Ectodermal cell (in vitro differentiated cells): ENCODE measurements around the gene PPP1R17.

ENCODE experiments used
- H3K27ac ChIP-seq: 2 replicates; pipeline ENCODE4 v1.7.0; 2013; ENCODE audit warnings: mild to moderate bottlenecking, low read depth, low read length; ENCODE audit not compliant: insufficient read depth, poor library complexity, severe bottlenecking
- H3K27me3 ChIP-seq: 2 replicates; pipeline ENCODE4 v1.7.0; 2013; ENCODE audit warnings: mild to moderate bottlenecking, low read length; ENCODE audit not compliant: insufficient read depth, control insufficient read depth, poor library complexity, severe bottlenecking
- H3K36me3 ChIP-seq: one replicate; pipeline ENCODE4 v1.7.0; 2013; ENCODE audit warnings: low read length; ENCODE audit not compliant: control insufficient read depth, insufficient read depth
- H3K4me1 ChIP-seq: one replicate; pipeline ENCODE4 v1.7.0; 2013; ENCODE audit warnings: low read length; ENCODE audit not compliant: control insufficient read depth, insufficient read depth
- H3K4me3 ChIP-seq: 2 replicates; pipeline ENCODE4 v1.7.0; 2013; ENCODE audit warnings: low read depth, low read length, control low read depth; ENCODE audit not compliant: insufficient read depth
- H3K9me3 ChIP-seq: 2 replicates; pipeline ENCODE4 v1.7.0; 2013; ENCODE audit warnings: mild to moderate bottlenecking, low read length, moderate library complexity; ENCODE audit not compliant: control insufficient read depth
- WGBS, 2 experiments: methylation state at CpG; one replicate each; pipeline ENCODE4 v1.1.7; 2013; ENCODE audit warnings: missing lambda C conversion rate in 2 of 2; 5-methylcytosine and 5-hydroxymethylcytosine counted together

Gene PPP1R17

DNA sequence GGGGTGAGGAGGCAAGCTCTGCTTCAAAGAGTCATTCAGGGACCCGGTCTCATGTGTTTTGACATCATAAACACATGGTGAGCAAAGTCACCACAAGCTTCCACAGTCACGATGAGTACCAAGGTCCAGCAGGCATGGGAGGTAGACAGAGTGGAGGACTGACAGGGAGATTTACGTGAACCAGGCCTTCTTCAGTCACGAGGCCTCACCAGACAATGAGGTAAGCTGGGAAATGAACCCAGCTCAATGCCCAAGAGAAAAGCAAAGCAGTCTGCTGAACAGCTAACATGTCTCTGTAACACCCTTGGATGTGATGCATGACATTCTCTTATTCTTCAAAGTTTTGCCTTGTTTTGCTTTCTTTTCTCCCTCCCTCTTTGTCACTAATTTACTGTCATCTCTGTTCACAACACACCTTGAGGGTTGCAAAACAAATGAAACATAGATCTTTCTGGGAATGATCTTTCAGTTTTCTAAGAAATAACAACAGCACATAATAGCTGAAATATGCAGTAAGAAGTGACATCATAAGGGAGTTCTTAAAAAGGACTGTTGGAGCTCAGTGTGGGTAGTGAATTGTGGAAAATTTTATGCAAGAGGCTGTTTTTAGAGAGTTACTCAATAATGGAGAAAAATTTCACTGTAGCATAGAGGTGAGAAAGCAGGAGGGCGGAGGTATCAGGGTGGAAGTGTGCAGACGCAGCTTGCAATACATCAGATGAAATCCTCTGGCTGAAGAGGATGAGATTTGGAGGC is 9.0 kb downstream of the PPP1R17 start:
- WGBS, 2 experiments: 93 to 94% methylated on average over 6 of the region's 6 CpGs
- Histone ChIP-seq H3K27ac (no peak overlapping the region), H3K27me3 (no peaks in the 10 kb centered on the region), H3K4me1 (peaks cover 1% of the 10 kb centered on the region), H3K9me3 (no peaks in the 10 kb centered on the region), H3K36me3 (no peaks in the 10 kb centered on the region), H3K4me3 (no peak overlapping the region)

DNA sequence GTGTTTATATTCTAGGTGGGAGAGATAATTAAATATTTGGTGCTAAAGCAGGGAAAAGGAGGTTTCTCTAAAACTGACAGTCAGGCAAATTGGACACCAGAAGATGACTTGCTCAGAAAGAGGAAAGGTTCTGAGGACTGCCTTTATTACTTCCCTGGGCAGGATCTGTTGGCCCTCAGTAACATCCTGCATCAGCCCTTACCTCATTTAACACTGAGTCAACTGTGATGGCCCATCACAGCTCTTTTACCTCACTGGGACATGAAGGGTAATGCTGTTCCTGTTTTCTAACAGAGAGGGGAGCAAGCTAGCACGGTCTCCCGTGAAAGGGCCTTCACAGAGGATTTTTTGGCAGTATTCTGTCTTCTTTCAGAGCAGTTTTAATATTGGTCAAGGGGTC is 12.0 kb downstream of the PPP1R17 start:
- H3K4me1 ChIP-seq: no peaks in the 10 kb centered on the region
- 79 to 86% methylated on average over 2 of the region's 2 CpGs for WGBS, 2 experiments
- no peaks in the 10 kb centered on the region for H3K36me3 ChIP-seq
- H3K9me3 ChIP-seq: no peaks in the 10 kb centered on the region
- H3K4me3 ChIP-seq: no peak overlapping the region
- H3K27ac ChIP-seq: no peak overlapping the region
- H3K27me3 ChIP-seq: no peaks in the 10 kb centered on the region

DNA sequence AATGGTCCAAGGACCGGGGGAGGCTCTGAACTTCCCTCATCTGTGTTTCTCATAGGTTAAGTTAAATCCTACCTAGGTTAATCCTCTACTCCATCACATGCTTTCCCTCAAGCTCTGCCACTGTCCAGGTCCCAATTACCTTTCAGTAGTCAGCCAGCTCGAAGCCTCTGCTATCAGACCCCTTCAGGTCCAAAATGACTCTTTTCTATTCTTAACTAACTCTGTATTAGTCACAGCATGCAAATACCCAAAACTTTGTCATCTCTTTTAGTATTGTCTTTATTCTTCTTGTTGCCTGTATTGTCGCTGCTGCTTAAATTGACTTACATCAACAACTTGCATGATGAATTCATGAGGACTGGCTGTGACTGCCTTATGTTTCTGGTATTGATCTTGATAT is 15.3 kb downstream of the PPP1R17 start:
- Histone ChIP-seq H3K4me1 (no peaks in the 10 kb centered on the region), H3K27me3 (no peaks in the 10 kb centered on the region), H3K4me3 (no peak overlapping the region), H3K27ac (no peak overlapping the region), H3K36me3 (no peaks in the 10 kb centered on the region), H3K9me3 (no peaks in the 10 kb centered on the region)
- 93 to 100% methylated on average over 3 of the region's 3 CpGs for WGBS, 2 experiments

DNA sequence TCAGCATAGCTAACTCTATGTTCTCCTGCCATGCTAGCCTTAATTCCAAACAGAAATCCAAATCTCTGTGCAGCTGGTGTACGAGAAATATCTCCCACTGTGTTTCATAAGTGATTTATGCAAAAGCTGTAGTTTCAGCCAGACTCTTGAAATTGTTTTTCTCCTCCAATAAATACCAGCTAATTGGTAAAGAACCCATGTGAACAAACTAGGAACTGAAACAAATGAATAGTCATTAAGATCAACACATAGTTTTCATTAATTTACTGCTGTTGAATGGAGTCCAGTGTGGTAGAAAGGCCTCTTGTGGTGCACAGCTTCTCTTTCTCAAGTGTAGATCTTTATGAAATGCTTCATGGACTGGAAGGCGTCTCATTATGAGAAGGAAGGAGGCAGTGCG is 18.4 kb downstream of the PPP1R17 start:
- Histone ChIP-seq H3K9me3 (no peaks in the 10 kb centered on the region), H3K4me3 (no peak overlapping the region), H3K27me3 (no peaks in the 10 kb centered on the region), H3K27ac (no peak overlapping the region), H3K36me3 (no peaks in the 10 kb centered on the region), H3K4me1 (no peaks in the 10 kb centered on the region)
- WGBS, 2 experiments: 92 to 95% methylated on average over 3 of the region's 3 CpGs

DNA sequence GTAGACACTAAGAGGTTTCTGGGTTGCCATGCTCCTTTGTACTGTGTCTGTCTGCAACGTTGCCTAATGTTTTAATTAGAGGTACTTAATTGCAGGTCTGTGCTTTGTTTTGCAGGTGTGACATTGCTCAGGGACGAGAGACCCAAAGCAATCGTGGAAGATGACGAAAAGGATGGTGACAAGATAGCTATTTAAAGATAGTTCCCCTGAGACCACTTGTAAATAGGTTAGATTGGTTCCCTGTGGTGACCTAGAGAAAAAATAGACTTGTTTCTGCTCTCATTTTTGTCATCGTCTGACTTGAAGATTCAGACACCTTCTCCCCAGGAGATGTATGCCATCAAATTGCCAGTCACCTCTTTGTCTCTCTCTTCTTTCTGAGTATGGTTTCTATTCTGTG is 20.1 kb downstream of the PPP1R17 start:
- no peaks in the 10 kb centered on the region for H3K27me3 ChIP-seq
- H3K27ac ChIP-seq: no peak overlapping the region
- H3K4me3 ChIP-seq: no peak overlapping the region
- no peaks in the 10 kb centered on the region for H3K36me3 ChIP-seq
- peaks cover 5% of the 10 kb centered on the region for H3K4me1 ChIP-seq
- WGBS, 2 experiments: 78 to 84% methylated on average over 5 of the region's 5 CpGs
- H3K9me3 ChIP-seq: no peaks in the 10 kb centered on the region

DNA sequence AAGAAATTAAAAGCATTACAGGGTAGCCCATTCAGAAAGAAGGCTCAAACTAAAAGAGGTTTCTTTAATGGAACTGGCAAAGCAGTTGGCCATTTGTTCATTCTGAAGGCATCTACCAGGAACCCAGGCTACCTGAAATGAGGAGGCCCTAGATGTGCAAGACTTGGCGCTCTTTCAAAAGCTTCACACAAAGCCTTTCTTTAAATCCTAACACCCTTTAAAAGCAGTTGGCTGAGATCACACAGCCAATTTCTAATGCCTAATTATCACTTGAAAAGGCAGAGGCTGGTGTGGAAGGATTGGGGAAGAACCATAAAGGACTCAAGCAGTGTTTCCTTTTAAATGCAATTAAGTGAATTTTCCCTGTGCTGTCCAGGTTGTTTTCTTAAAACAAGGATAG is 23.2 kb downstream of the PPP1R17 start:
- H3K27me3 ChIP-seq: no peaks in the 10 kb centered on the region
- 0% methylated on average over 1 of the region's 1 CpG for WGBS, 2 experiments
- peaks cover 2% of the 10 kb centered on the region for H3K36me3 ChIP-seq

DNA sequence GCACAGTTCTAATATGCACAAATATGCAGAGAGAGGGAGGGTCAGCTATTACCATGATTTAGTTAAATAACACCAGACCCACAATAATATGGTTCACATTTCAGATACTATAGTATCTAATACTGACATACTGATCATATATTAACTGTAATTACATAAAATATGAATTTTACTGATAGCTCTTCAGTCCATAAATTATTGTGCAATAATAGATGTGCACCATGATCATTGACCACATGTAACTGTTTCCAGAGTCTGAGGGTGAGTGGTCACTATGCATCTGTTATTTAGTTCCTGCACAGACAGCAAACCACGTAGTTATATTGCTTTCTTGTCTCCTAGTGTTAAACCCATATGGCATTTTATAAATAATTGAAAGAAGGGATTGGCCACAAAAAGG is 29.3 kb downstream of the PPP1R17 start:
- 92% methylated on average over 1 of the region's 1 CpG; no CpG with 5 or more reads in 1 of the 2 experiments for WGBS, 2 experiments
- peaks cover 2% of the 10 kb centered on the region for H3K36me3 ChIP-seq
- no peaks in the 10 kb centered on the region for H3K27me3 ChIP-seq
- H3K4me3 ChIP-seq: no peak overlapping the region
- no peaks in the 10 kb centered on the region for H3K4me1 ChIP-seq
- no peaks in the 10 kb centered on the region for H3K9me3 ChIP-seq
- H3K27ac ChIP-seq: no peak overlapping the region

More for the DNA sequence above, 23.2 kb downstream of the PPP1R17 start:
- Histone ChIP-seq H3K4me1 (peaks cover 5% of the 10 kb centered on the region), H3K9me3 (no peaks in the 10 kb centered on the region), H3K27ac (no peak overlapping the region), H3K4me3 (no peak overlapping the region)

DNA sequence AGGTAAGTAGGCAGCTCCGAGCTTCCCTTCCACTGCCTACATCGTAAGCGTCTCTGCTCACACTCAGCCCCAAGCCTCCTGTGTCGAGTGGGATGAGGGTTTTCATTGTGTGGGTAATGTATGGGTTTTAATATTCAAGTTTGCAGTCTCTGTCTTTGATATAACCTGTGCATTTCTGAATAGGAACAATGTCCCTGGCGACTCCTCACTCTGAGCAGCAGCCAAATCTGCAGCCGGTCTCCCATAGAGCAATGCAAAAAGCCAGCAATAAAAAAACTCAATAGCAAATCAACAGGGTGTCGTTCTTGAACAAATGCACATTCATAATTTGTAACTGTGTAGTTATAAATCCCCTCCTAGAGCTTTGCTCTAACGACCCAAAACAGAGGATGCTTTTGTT is 33.4 kb downstream of the PPP1R17 start:
- Histone ChIP-seq H3K27ac (no peak overlapping the region), H3K4me1 (no peaks in the 10 kb centered on the region), H3K9me3 (no peaks in the 10 kb centered on the region), H3K36me3 (no peaks in the 10 kb centered on the region), H3K27me3 (no peaks in the 10 kb centered on the region), H3K4me3 (no peak overlapping the region)
- WGBS, 2 experiments: 91 to 94% methylated on average over 7 to 8 of the region's 8 CpGs

DNA sequence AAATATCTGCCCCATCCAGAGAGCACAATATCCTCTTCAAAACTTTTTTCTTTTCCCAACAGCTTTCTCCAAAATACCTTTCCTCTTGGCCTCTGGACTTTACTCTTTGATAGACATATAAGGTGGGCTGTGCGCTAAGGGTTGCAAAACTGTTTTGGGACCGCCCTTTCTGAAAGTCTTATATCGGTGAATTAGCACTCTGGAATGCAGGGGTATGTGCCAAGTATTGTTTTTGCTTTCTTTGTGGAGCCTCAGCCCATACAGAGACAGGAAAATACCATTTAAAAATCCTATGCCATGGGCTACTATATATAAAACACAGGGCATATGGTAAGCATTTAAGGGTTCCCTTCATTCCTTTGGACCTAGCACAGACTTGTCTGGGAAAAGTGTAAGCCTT is 37.7 kb downstream of the PPP1R17 start:
- Histone ChIP-seq H3K9me3 (no peaks in the 10 kb centered on the region), H3K4me1 (no peaks in the 10 kb centered on the region), H3K4me3 (no peak overlapping the region), H3K27me3 (no peaks in the 10 kb centered on the region), H3K36me3 (no peaks in the 10 kb centered on the region), H3K27ac (no peak overlapping the region)
- 97 to 98% methylated on average over 3 of the region's 3 CpGs for WGBS, 2 experiments

DNA sequence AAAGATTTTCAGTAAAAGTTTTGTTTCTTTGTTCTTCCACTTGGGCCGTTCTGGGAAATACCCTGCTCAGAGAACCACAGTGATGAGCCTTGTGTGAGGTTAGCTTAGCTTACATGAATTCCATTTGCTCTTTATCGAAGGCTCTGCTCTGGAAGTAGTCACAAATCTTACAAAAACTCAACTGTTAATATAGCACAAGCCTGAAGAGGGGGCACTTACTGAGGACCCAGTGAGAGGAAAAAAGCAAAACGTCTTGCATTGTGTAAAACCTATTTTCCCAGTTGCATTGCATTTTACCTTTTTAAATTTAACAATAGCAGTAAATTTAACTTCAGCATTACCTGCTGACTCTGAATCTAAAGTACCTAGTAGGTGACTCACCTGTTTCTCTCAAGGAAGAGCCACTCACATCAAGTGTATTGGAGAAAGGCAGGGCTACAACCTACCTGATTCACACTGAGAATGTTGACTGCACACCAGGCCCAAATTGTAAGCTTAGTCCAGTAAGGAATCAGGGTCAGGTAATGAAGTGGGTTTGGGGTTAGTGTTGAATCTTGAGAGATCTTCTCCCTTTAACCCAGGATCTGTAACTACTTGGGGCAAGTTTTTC is 42.3 kb downstream of the PPP1R17 start:
- Histone ChIP-seq H3K36me3 (no peaks in the 10 kb centered on the region), H3K4me3 (no peak overlapping the region)
- 63 to 74% methylated on average over 3 of the region's 3 CpGs for WGBS, 2 experiments

More for the DNA sequence above, 42.3 kb downstream of the PPP1R17 start:
- Histone ChIP-seq H3K27ac (no peak overlapping the region), H3K4me1 (no peaks in the 10 kb centered on the region), H3K9me3 (no peaks in the 10 kb centered on the region), H3K27me3 (no peaks in the 10 kb centered on the region)
